ENCODE data around the gene RANBP1. TPM values are rescaled to one million over a fixed set of nuclear protein-coding genes. Genes with fewer than 3 reads are reported as not detected.

Gene RANBP1
- total and polyA plus RNA-seq, 9 of the 15 experiments (the other 6 are each of a cell fraction or from before 2014, with no cell fraction given), result 162 to 2,891 (median 1,289) TPM

- no peak for TF ChIP-seq ZNF407 (IDR thresholded peaks at IDR 0.05; ENCODE audit: low read depth)
- no peak for TF ChIP-seq EGR1 (conservative IDR thresholded peaks at IDR 0.05)
- TF ChIP-seq, protein P1, sequence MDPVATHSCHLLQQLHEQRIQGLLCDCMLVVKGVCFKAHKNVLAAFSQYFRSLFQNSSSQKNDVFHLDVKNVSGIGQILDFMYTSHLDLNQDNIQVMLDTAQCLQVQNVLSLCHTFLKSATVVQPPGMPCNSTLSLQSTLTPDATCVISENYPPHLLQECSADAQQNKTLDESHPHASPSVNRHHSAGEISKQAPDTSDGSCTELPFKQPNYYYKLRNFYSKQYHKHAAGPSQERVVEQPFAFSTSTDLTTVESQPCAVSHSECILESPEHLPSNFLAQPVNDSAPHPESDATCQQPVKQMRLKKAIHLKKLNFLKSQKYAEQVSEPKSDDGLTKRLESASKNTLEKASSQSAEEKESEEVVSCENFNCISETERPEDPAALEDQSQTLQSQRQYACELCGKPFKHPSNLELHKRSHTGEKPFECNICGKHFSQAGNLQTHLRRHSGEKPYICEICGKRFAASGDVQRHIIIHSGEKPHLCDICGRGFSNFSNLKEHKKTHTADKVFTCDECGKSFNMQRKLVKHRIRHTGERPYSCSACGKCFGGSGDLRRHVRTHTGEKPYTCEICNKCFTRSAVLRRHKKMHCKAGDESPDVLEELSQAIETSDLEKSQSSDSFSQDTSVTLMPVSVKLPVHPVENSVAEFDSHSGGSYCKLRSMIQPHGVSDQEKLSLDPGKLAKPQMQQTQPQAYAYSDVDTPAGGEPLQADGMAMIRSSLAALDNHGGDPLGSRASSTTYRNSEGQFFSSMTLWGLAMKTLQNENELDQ (CRISPR knock-in tag; IDR thresholded peaks at IDR 0.05; ENCODE audit: borderline replicate concordance), result no peak
- no peak for TF ChIP-seq EWSR1 (IDR thresholded peaks at IDR 0.05; ENCODE audit: borderline replicate concordance, low read depth, partially characterized antibody)
- TF ChIP-seq SMAD2 (IDR thresholded peaks at IDR 0.05; ENCODE audit: low read depth, low read length), result no peak
- TF ChIP-seq, protein P2, sequence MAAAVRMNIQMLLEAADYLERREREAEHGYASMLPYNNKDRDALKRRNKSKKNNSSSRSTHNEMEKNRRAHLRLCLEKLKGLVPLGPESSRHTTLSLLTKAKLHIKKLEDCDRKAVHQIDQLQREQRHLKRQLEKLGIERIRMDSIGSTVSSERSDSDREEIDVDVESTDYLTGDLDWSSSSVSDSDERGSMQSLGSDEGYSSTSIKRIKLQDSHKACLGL (CRISPR knock-in tag; IDR thresholded peaks at IDR 0.05; ENCODE audit: borderline replicate concordance, poor library complexity, severe bottlenecking), result no peak
- no peak for TF ChIP-seq ZNF507 (tag; conservative IDR thresholded peaks at IDR 0.05)
- no peak for TF ChIP-seq ZNF436 (CRISPR knock-in tag; IDR thresholded peaks at IDR 0.05)
- TF ChIP-seq CREBBP (IDR thresholded peaks at IDR 0.05; ENCODE audit: low read depth, low read length), result no peak
- TF ChIP-seq MAX (CRISPR knock-in tag; IDR thresholded peaks at IDR 0.05), result no peak
- no peak for TF ChIP-seq SRSF3 (IDR thresholded peaks at IDR 0.05; ENCODE audit: insufficient read depth, low read length)
- TF ChIP-seq CXXC5 (CRISPR knock-in tag; IDR thresholded peaks at IDR 0.05), result no peak
- TF ChIP-seq MEIS2 (IDR thresholded peaks at IDR 0.05; ENCODE audit: partially characterized antibody), result no peak
- no peak for TF ChIP-seq FOXJ3 (CRISPR knock-in tag; IDR thresholded peaks at IDR 0.05)
- TF ChIP-seq CHD2 (IDR thresholded peaks at IDR 0.05; ENCODE audit: low read depth, low read length), result no peak
- TF ChIP-seq RBM25 (IDR thresholded peaks at IDR 0.05; ENCODE audit: low read depth, low read length, severe bottlenecking), result no peak
- no peak for TF ChIP-seq ZKSCAN8 (CRISPR knock-in tag; IDR thresholded peaks at IDR 0.05)
Measured at GRCh38 chr22:20127318-20127868, 11.5 kb downstream of the RANBP1 start (continued).

Measured in K562 (cell line).